H54 (cell line): ENCODE data around the gene SLC13A1.

Experiments
- DNase-seq: peaks from one replicate; pipeline ENCODE4 v3.0.0; 2011; ENCODE audit warnings: low spot score, mixed read lengths; ENCODE audit not compliant: insufficient read length
- FAIRE-seq: peaks from 3 replicates; lab custom pipeline; 2011; peaks lifted over from hg19 to GRCh38; lab: Jason Lieb, UNC
- POLR2A ChIP-seq: IDR thresholded peaks from 2 replicates; pipeline ENCODE4 v1.6.1; 2011; ENCODE audit warnings: low read depth, mild to moderate bottlenecking, low read length

Gene SLC13A1

DNA sequence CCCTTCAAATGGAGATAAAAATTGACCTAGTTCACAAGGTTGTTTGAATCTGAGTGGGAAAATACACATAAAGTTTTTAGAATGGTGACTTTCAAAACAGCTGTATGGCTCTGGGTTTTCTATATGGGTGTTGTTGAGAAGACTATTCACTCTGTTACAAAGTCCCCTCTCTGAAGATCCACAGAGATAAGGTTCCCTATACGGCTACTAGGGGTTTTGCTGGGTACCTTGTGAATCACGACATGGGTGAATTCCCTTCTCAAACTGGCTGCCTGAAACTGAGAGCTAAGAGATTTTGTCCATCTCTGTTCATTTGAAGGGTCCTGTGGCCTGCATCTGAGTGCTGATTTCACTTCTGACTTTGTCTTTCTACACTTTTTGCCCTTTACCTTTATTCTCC lies 11.8 kb upstream of the SLC13A1 start:
- TF ChIP-seq POLR2A, result no peak
- FAIRE-seq (no peak), DNase-seq (no peak)

DNA sequence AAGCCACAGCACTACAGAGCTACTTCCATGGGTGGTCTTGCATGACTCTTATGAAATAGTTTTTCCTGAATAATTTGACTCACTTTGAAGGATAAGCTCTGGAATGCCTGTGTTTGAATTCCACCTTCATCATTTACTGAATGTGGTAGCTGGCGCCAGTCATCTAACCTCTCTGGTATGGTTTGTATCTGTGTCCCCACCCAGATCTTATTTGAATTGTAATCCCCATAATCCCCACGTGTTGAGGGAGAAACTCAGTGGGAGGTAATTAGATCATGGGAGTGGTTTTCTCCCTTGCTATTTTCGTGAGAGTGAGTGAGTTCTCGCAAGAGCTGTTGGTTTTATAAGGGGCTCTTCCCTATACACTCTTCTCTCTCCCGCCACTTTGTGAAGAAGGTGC lies 11.2 kb upstream of the SLC13A1 start:
- FAIRE-seq, result no peak
- no peak for DNase-seq
- TF ChIP-seq POLR2A, result no peak

DNA sequence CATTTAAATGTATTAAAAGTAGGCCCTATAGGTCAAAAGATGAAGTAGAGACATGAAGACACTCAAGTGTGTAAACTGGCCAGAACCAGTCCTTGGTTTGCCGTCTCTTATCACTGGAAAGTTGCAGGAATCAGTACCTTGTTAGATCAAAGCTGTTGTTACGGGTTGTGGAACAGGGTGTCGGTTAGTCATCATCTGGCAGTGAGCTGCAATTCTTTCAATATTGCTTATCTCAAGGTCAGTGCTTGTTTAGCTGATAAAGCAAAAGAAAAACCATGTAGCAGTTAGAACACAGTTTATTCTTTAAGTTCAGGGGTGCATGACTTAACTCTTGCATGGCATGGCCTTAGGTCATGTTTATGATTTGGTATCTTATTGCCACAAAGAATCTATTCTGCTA lies 10.0 kb upstream of the SLC13A1 start:
- FAIRE-seq (no peak), DNase-seq (no peak)
- TF ChIP-seq POLR2A, result no peak

DNA sequence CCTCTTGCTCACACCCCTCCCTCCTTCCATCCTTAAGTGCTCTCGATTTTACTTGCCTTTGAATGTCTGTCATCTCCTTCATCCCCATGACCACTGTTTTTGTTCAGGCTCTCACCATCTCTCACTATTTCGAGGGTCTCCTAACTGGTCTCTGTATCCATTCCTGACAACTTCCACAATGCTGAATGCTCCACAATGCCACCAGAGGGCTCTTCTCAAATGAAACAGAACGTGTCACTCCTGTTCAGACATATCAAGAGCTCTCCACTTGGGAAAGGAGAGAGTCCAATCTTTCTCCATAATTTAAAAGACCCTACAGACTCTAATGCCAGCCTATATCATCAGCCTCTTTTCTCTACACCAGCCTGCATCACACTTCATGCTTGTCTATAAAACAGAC lies 9.0 kb upstream of the SLC13A1 start:
- FAIRE-seq, result no peak

DNA sequence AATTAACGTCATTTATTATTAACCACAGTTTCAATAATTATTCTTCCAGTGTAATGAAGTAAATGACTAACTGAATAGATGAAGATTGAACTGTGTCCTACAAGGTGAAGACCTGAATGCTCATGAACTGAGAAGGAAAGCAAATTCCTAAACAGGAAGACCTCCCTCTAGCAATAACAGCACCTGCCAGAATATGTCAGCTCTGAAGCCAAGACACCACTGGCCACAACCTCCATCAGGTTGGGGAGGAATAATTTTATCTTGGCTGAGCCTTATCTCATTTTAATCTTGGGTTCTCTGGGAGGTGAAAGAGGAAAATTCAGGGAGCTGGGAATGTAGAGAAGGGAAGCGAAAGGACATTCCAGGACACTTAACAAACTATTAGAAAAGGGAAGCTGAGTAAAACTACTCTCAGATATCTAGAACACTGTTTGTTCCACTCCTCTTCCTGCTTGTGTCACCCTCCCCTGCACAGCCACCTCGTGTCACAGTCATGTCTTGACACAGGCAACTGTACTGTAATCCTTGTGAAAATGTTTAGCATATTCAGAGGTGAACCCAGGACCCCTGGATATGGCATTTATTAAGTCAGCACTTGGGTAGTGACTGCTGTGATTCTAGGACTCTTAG lies 4.6 kb upstream of the SLC13A1 start:
- DNase-seq, result no peak
- no peak for FAIRE-seq
- no peak for TF ChIP-seq POLR2A

More for the DNA sequence above, 9.0 kb upstream of the SLC13A1 start:
- TF ChIP-seq POLR2A, result no peak
- DNase-seq, result no peak

DNA sequence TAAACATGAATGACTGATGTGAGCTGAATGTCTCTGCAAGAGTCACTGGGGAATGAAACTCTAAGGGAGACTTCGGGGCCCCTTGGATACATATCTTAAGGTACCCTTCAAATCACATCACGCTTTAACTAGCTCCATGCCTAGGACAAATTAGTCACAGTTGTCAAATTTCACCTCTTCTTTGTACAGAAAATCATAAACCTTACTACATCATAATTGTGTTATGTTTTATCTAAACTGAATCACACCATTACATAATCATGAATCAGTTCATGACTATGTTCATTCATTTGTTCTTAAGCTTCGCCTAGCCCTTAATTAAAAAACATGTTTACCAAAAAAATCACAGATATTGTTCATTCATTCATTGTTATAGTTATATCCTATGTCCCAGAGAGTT lies 2.1 kb upstream of the SLC13A1 start:
- no peak for DNase-seq
- FAIRE-seq, result no peak
- no peak for TF ChIP-seq POLR2A

DNA sequence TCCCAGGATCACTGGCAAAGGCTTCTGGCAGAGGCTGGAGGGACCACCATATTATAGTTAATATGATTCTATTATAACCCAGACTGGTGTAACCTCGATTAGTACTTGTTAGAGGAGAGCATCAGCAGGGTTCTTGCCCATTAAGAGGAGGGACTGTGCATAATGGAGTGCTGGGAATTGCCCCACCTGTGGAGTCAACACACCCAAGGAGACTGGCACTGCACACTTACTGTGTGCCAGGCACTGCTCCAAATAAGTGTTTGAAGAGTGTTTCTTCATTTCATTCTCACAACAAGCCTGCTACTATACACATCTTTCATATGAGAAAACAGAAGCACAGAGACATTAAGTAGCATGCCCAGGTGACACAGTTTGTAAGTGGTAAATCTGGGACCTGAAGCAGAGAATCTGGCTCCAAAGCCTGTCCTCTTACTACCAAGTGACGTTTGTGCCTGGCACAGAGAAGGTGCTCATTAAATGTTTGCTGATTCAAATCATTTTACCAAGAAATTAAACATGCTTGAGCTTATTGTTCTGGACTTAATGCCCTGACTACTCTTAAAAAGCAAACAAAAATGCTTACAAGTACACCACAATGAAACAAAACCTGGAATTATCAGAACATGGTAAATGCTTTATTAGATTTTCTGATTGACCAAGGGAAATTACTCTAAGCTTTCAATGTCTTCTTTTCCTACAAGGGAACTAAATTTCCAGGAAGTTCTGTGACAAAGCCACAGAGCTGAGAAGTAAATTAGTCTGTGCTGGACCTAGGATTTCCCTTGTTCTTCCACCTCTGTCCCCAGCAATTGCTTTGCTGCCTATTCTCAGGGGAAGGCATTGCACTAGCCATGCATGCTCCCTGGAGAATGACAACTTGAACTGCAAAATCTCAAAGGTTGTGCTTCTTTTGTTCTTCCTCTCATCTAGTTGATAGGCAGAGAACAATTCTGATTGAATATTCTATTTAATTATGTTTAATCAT lies 809 bp downstream of the SLC13A1 start:
- TF ChIP-seq POLR2A, result no peak
- DNase-seq (no peak), FAIRE-seq (no peak)

DNA sequence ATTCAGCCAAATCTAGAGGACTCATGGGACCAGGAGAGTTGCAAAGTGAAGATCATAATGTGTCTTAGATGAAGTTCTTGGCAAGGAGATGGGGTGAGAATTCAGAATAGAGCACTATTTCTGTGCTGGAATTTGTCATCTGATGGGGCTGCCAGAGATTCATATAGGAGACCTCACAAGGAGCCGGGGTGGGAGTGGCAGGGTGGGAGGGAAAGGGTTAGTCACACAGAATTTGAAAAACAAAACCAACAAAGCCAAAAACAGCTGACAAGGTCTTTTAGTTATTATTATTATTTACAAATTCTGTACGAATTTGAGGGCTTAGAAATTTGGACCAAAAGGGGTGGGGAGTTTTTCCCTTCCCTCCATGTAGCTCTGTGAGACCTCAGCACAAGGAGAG lies 1.7 kb downstream of the SLC13A1 start:
- no peak for TF ChIP-seq POLR2A

DNA sequence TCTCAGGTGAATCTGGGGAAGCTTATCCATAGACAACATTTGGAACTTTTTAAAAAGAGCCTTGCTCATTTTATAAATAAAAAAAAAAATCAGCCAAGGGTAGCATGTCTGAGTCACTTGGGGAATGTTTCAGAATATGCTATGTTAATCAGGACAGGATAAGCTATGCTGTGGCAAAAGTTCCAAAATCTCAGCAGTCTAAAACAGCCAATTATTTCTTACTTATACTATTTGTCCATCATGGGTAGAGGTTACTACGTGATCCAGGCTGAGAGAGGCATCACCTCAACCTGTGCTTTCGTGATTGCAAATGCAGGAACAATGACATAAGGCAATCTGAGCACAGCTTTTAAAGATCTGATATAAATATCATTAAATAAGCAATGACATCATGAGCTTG lies 6.5 kb downstream of the SLC13A1 start:
- TF ChIP-seq POLR2A, result no peak
- FAIRE-seq (no peak), DNase-seq (no peak)

More for the DNA sequence above, 1.7 kb downstream of the SLC13A1 start:
- DNase-seq (no peak), FAIRE-seq (no peak)

DNA sequence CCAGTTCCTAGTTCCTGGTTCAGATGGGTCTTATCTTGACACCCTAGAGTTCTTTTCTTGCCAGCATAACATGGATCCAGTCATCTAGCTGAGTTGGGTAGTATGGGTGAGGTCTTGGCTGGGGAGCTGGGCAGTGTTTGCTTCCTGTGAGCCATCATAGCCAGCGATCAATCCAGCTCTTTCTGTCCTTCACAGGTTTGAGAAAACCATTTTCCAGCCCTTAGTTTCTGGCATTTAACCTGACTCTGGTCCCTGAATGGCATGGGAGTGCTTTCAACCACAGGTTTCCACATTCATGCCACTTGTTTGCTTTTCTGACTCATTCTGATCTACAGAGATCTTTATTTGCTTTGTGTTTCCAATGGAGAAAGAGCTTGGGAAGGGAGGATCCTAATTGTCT lies 8.6 kb downstream of the SLC13A1 start:
- TF ChIP-seq POLR2A, result no peak
- DNase-seq, result no peak
- no peak for FAIRE-seq

DNA sequence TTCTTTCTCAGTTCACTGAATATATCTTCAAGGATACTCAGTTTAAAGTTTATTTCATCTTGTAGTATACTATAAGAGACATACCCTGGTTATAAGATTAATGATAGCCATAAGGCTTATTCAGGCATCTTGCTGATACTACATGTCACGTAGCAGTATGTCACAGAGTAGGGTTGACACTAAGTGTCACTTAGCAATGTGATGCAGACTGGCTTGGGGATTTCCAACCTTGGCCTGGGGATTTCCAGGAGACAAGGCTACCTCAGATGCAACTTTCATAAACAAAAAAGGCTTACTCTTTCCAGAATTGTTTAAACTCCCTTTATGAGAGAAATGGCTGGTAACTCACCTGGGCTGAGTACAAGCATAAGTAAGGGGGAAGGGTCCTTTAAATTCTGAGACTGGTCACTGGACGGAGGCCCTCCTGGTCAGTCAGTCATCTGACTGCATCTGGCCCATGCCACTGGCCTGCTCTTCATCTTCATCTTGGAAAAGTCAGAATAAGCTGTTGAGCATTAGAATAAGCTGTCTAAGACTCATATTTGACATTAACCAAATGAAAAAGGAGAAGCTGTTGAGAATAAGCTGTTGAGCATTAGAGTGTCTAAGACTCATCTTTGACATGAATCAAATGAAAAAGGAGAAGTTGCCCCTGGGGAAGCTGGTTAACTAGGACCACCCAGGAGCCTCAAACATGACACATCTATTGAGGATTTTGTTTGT lies 9.5 kb downstream of the SLC13A1 start:
- TF ChIP-seq POLR2A, result no peak
- no peak for FAIRE-seq
- DNase-seq, result no peak

DNA sequence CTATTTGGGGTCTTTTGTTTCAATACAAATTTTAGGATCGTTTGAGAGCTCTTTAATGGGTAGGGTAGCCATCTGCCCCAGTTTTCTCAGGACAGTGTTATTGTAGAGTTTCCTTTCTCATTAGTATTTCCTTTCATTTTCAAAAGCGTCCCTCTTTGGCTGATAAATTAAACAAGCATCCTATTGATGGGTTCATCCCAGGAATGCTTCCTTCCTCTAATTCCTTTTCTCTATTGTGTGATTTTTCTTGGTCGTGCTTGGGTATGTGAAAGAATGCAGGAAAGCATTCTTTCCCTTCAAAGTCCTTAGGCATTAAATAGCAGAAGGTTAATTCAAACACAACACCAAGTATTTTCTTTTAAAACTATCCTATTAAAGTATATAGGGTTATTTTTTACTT lies 14.0 kb downstream of the SLC13A1 start:
- DNase-seq (no peak), FAIRE-seq (no peak)
- TF ChIP-seq POLR2A, result no peak

DNA sequence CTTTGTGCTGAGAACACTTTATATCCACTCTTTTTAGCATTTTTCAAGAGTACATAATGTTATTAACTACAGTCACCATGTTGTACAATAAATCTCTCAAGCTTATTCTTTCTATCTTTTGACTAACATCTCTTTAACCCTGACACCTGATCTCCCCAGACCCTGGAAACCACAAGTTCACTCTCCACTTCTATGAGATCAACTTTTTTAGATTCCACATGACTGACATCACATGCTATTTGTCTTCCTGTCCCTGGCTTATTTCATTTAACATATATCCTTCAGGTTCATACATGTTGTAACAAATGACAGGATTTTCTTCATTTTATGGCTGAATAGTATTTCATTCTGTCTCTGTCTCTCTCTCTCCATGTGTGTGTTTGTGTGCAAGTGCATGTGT lies 15.5 kb downstream of the SLC13A1 start:
- DNase-seq (no peak), FAIRE-seq (no peak)
- no peak for TF ChIP-seq POLR2A

DNA sequence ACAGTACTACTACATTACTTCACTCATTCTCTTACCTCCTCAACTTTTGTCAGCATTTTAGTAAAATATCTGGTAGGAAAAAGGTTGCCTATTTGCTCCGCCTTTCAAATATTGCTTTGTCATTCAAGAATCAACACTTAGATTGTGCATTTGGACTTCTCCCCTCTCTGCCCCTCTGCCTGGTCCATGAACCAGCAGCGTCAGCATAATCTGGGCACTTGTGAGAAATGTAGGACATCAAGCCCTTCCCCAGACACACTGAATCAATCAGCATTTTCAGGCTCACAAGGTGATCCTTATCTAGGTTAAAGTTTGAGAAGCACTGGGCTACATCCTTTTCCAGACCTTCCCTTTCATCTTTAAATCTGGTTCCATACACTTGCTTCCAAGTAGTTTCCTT lies 16.3 kb downstream of the SLC13A1 start:
- FAIRE-seq (no peak), DNase-seq (no peak)
- no peak for TF ChIP-seq POLR2A
